Neural cell (in vitro differentiated cells): Measurements from ENCODE around the gene ARL3. TPM values are rescaled to one million over a fixed set of nuclear protein-coding genes. Genes with fewer than 3 reads are reported as not detected.

ENCODE experiments used
- H2AFZ ChIP-seq: fragments of 200-600, 300-800 bp; sonication (generic), shearing (Covaris generic); 2 replicates; pipeline ENCODE4 v1.6.0; 2014; ENCODE audit warnings: low read depth, mild to moderate bottlenecking, antibody characterized with exemption, low read length, moderate library complexity
- H3F3A ChIP-seq: fragments of 200-600 bp; shearing (Covaris generic); 2 replicates; pipeline ENCODE4 v1.6.1; 2016; ENCODE audit warnings: mild to moderate bottlenecking, moderate library complexity, mixed read lengths, antibody characterized with exemption, low read length; ENCODE audit not compliant: insufficient read depth, poor library complexity, severe bottlenecking
- H3K27ac ChIP-seq: fragments of 200-600, 300-800 bp; sonication (generic), shearing (Covaris generic); 2 replicates; pipeline ENCODE4 v1.5.1; 2014; ENCODE audit warnings: mild to moderate bottlenecking, low read length, moderate library complexity
- H3K27me3 ChIP-seq: fragments of 300-800, 200-600 bp; sonication (generic), shearing (Covaris generic); 2 replicates; pipeline ENCODE4 v1.6.0; 2014; ENCODE audit warnings: mild to moderate bottlenecking, low read depth, low read length, moderate library complexity; ENCODE audit not compliant: insufficient read depth
- H3K36me3 ChIP-seq: fragments of 300-800, 200-600 bp; sonication (generic), shearing (Covaris generic); 2 replicates; pipeline ENCODE4 v1.5.1; 2014; ENCODE audit warnings: mild to moderate bottlenecking, antibody characterized with exemption, low read length, moderate library complexity; ENCODE audit not compliant: insufficient read depth
- H3K4me2 ChIP-seq: fragments of 300-800, 200-600 bp; sonication (generic), shearing (Covaris generic); 2 replicates; pipeline ENCODE4 v1.6.0; 2014; ENCODE audit warnings: mild to moderate bottlenecking, low read length
- H3K4me3 ChIP-seq: fragments of 300-800, 200-600 bp; sonication (generic), shearing (Covaris generic); 2 replicates; pipeline ENCODE4 v1.5.1; 2014; ENCODE audit warnings: mild to moderate bottlenecking, low read length, moderate library complexity
- H3K79me2 ChIP-seq: fragments of 200-600 bp; shearing (Covaris generic); replicated peaks from 2 replicates; pipeline ENCODE4 v1.6.0; 2014; ENCODE audit warnings: mild to moderate bottlenecking, low read length, moderate library complexity; ENCODE audit not compliant: insufficient read depth
- H3K9ac ChIP-seq: fragments of 300-800, 200-600 bp; sonication (generic), shearing (Covaris generic); 2 replicates; pipeline ENCODE4 v1.6.1; 2016; ENCODE audit warnings: mild to moderate bottlenecking, low read length, mixed read lengths
- H3K9me2 ChIP-seq: fragments of 200-600 bp; shearing (Covaris generic); 2 replicates; pipeline ENCODE4 v1.6.1; 2016; ENCODE audit warnings: mild to moderate bottlenecking, low read length, mixed read lengths; ENCODE audit not compliant: insufficient read depth
- H3K9me3 ChIP-seq: fragments of 200-600, 300-800 bp; sonication (generic), shearing (Covaris generic); 2 replicates; pipeline ENCODE4 v1.6.1; 2016; ENCODE audit warnings: mild to moderate bottlenecking, mixed run types, low read length, moderate library complexity, mixed read lengths
- H4K20me1 ChIP-seq: fragments of 200-600 bp; shearing (Covaris generic); 2 replicates; pipeline ENCODE4 v1.6.1; 2016; ENCODE audit warnings: mild to moderate bottlenecking, mixed run types; ENCODE audit not compliant: insufficient read depth
- EP300 ChIP-seq: fragments of 450-650 bp; conservative IDR thresholded peaks from 2 replicates; pipeline ENCODE4 v1.6.1; 2014; ENCODE audit warnings: antibody characterized with exemption, mild to moderate bottlenecking, moderate library complexity; ENCODE audit not compliant: poor library complexity, severe bottlenecking
- EZH2 ChIP-seq: fragments of 200-600, 300-800 bp; shearing (Covaris generic), sonication (generic); IDR thresholded peaks from 2 replicates; pipeline ENCODE4 v1.6.1; 2014; ENCODE audit warnings: antibody characterized with exemption, low read length, borderline replicate concordance, mild to moderate bottlenecking; ENCODE audit not compliant: insufficient read depth, poor library complexity, severe bottlenecking
- MXI1 ChIP-seq: fragments of 450-650 bp; conservative IDR thresholded peaks from 2 replicates; pipeline ENCODE4 v1.6.1; 2014; ENCODE audit warnings: antibody characterized with exemption, mild to moderate bottlenecking; ENCODE audit not compliant: poor library complexity, severe bottlenecking
- POLR2AphosphoS5 ChIP-seq: IDR thresholded peaks from 2 replicates; pipeline ENCODE4 v1.6.1; 2012
- RAD21 ChIP-seq: fragments of 450-650 bp; conservative IDR thresholded peaks from 2 replicates; pipeline ENCODE4 v1.6.1; 2014; ENCODE audit warnings: antibody characterized with exemption, mild to moderate bottlenecking, moderate library complexity
- REST ChIP-seq: IDR thresholded peaks from 2 replicates; pipeline ENCODE4 v1.6.1; 2012; ENCODE audit warnings: borderline replicate concordance
- SMC3 ChIP-seq: fragments of 450-650 bp; conservative IDR thresholded peaks from 2 replicates; pipeline ENCODE4 v1.6.1; 2014; ENCODE audit warnings: antibody characterized with exemption, mild to moderate bottlenecking, moderate library complexity; ENCODE audit not compliant: poor library complexity
- TAF1 ChIP-seq: IDR thresholded peaks from 2 replicates; pipeline ENCODE4 v1.6.1; 2012; ENCODE audit warnings: low read depth
- polyA plus RNA-seq: library from polyadenylated mRNA; depleted of rRNA; stranded (reverse); fragments of >200 nt; gene quantifications from 2 replicates; pipeline ENCODE4 v1.2.3, GENCODE V29; 2014
- TF ChIP-seq, protein P1 (sequence below): fragments of 450-650 bp; IDR thresholded peaks from 2 replicates; pipeline ENCODE4 v1.5.1; 2014; ENCODE audit warnings: antibody characterized with exemption, mild to moderate bottlenecking, moderate library complexity; ENCODE audit not compliant: poor library complexity, severe bottlenecking

ARL3 gene
- polyA plus RNA-seq, 1 donor from 2014 or later, result 56.0 TPM

GRCh38 chr10:102732661-102733060 lies 18.5 kb upstream of the ARL3 start:
- Histone ChIP-seq H2AFZ (no peak overlapping the region), H3K4me2 (no peak overlapping the region), H3K9me2 (no peaks in the 10 kb centered on the region), H3K9me3 (no peaks in the 10 kb centered on the region), H3K4me3 (no peak overlapping the region), H4K20me1 (no peaks in the 10 kb centered on the region), H3K79me2 (no peaks in the 10 kb centered on the region), H3K27me3 (no peaks in the 10 kb centered on the region), H3K9ac (no peak overlapping the region), H3F3A (no peaks in the 10 kb centered on the region), H3K27ac (no peak overlapping the region), H3K36me3 (no peaks in the 10 kb centered on the region)
- TF ChIP-seq TAF1, result no peak
- TF ChIP-seq RAD21, result no peak
- no peak for TF ChIP-seq SMC3
- no peak for TF ChIP-seq POLR2AphosphoS5
- TF ChIP-seq EZH2, result no peak
- TF ChIP-seq, protein P1, sequence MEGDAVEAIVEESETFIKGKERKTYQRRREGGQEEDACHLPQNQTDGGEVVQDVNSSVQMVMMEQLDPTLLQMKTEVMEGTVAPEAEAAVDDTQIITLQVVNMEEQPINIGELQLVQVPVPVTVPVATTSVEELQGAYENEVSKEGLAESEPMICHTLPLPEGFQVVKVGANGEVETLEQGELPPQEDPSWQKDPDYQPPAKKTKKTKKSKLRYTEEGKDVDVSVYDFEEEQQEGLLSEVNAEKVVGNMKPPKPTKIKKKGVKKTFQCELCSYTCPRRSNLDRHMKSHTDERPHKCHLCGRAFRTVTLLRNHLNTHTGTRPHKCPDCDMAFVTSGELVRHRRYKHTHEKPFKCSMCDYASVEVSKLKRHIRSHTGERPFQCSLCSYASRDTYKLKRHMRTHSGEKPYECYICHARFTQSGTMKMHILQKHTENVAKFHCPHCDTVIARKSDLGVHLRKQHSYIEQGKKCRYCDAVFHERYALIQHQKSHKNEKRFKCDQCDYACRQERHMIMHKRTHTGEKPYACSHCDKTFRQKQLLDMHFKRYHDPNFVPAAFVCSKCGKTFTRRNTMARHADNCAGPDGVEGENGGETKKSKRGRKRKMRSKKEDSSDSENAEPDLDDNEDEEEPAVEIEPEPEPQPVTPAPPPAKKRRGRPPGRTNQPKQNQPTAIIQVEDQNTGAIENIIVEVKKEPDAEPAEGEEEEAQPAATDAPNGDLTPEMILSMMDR, result no peak
- no peak for TF ChIP-seq EP300
- TF ChIP-seq REST, result no peak
- no peak for TF ChIP-seq MXI1

DNA sequence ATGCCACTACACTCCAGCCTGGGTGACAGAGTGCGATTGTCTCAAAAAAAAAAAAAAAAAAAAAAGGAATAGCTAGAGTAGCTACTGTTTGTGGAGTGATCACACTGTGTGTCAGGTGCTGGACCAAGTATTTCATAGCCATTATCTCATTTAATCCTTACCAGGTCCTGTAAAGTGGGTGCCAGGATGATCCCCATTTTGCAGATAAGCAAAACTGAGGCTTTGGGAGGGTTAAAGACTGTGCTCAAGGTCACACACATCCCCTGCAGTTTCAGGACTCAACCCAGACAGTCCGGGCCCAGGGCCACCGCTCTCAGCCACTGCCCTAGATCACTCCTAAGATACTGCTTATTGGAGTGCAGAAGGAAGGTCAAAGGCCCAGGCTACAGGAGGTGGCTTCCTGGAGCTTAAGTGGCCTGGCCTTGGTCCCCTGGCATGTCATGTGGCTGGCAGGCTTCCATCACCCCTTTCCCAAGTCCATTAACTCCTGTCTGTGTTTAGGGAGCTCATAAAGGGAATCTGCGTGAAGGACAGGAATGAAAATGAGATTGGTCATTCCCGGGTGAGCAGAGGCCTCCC lies 17.1 kb upstream of the ARL3 start:
- H3K27me3 ChIP-seq, result no peaks in the 10 kb centered on the region
- TF ChIP-seq MXI1 (no peak), EP300 (no peak), SMC3 (no peak), TAF1 (no peak), POLR2AphosphoS5 (no peak), RAD21 (no peak), EZH2 (no peak), REST (no peak)
- TF ChIP-seq, protein P1, result no peak
- no peaks in the 10 kb centered on the region for H3K79me2 ChIP-seq
- H3K9ac ChIP-seq, result no peak overlapping the region
- H4K20me1 ChIP-seq, result no peaks in the 10 kb centered on the region
- H2AFZ ChIP-seq, result no peak overlapping the region
- no peaks in the 10 kb centered on the region for H3F3A ChIP-seq
- H3K9me3 ChIP-seq, result no peaks in the 10 kb centered on the region
- no peaks in the 10 kb centered on the region for H3K9me2 ChIP-seq
- H3K27ac ChIP-seq, result no peak overlapping the region
- no peak overlapping the region for H3K4me2 ChIP-seq
- no peaks in the 10 kb centered on the region for H3K36me3 ChIP-seq
- H3K4me3 ChIP-seq, result no peak overlapping the region
